NCI-H2196 (cell line): ENCODE data around the gene POLR2M.
A peak's percentile ranks its signal among the peaks of the same experiment; 100 is the strongest.

Experiments
- DNase-seq: peaks from one replicate; lab custom pipeline; 2025; ENCODE audit not compliant: unreplicated experiment; lab: John Stamatoyannopoulos, UW

The POLR2M gene

DNA sequence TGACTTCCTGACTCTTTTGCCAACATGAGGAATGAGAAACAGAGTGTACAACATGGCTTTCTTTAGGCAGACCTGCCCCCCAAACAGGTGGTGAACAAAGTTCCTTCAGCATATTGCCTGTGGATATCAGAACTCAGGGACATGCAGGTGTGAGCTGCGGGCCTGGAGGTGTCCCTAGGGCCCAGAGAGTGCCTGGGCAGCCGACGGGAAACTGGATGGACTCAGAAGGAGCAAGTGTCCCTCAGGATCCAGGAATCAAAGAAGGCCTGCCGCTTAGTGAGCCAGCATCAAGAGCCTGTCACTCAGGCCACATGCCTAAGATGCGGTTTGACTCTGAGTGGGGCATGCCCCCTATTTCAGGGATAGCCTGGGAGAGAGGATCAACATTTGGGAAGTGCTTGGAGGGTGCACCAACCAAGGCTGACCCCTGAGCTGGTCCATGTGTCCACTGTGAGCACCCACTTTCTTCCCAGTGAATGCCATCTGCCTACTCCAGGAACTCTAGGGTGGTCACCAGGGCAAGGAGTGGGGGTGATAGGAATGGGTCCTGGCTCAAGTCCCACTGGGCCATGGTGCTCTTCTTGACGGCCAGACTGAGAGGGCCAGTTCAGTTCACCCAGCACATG is 16.1 kb upstream of the POLR2M start:
- DNase-seq = no peak

DNA sequence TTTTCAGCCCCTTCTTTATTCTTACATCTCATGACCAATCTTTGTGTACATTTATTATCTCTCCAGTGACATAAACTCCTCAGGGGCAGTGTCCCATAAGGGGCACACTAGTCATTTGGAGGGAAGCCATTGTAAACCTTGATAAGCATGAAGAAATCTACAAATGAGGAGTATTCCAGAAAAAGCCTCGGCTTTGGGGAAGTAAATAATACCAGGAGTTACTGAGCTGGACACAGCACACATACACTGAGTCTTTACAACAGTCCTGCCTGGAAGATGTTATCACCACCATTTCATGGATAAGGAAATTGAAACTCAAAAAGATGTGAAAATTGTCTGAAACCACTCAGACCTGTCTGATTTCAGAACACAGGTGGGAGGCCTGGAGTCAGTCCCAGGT is 15.4 kb upstream of the POLR2M start:
- DNase-seq = no peak

DNA sequence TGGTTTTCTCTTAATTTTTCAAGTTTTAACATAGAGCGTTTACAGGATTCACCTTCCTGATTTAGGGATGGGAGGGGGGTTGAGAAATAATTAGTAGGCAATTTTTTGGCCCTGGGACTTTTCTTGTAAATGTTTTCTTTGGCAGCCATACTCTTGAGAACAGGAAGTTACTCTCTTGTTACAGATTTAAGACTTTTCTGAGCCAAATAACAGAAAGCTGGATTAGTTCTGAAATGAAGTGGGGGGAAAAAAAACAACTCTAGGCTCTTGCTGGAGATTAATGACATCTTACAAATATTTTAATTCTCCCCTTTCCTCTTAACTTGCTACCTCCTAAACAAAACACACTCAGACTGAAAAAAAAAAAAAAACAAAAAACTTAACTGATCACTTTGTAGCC is 13.8 kb upstream of the POLR2M start:
- DNase-seq = no peak

- DNase-seq = no peak
These were observed 12.2 kb upstream of the POLR2M start for GRCh38 chr15:57694279-57694678.

DNA sequence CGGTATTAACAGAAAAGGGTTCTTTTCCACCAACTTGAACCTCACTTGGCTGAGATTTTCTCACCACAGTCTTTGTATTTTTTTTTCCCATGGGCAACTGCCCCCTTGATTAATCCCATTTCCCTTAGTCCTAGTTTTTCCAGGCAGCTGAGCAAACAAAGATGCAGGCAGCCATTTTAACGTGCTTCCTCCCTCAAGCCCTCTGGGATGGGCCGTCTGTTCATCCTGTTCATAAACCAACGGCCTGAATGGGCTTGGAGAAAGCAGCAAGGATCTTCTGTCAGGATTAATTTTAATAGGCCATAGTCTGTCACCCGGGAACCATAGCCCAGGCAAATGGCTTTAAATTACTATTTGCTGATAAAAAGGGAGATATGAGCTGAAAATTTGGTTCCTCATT is 10.4 kb upstream of the POLR2M start:
- DNase-seq = no peak

DNA sequence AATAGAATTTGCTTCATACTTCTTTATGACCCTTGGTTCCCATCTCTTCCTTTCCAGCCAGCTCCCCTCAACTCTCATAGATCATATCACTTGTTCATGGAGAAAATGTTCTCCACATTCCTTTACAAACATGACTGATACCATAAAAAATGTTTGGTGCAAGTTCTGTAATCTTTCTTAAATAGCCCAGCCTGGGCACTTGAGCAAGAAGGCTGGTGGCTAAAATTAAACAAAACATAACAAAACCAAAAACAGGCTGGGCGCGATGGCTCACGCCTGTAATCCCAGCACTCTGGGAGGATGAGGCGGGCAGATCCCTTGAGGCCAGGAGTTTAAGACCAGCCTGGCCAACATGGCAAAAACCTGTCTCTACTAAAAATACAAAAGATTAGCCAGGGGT is 8.9 kb upstream of the POLR2M start:
- DNase-seq = no peak

GRCh38 chr15:57698243-57698642 is 8.3 kb upstream of the POLR2M start:
- no peak for DNase-seq

- no peak for DNase-seq
These were observed 7.5 kb upstream of the POLR2M start for GRCh38 chr15:57698991-57699390.

- DNase-seq = no peak
These were observed 3.1 kb upstream of the POLR2M start for GRCh38 chr15:57703387-57703786.

GRCh38 chr15:57704441-57704840 is 2.1 kb upstream of the POLR2M start:
- DNase-seq = no peak

GRCh38 chr15:57705746-57706404 is 639 bp upstream of the POLR2M start:
- DNase-seq = no peak

DNA sequence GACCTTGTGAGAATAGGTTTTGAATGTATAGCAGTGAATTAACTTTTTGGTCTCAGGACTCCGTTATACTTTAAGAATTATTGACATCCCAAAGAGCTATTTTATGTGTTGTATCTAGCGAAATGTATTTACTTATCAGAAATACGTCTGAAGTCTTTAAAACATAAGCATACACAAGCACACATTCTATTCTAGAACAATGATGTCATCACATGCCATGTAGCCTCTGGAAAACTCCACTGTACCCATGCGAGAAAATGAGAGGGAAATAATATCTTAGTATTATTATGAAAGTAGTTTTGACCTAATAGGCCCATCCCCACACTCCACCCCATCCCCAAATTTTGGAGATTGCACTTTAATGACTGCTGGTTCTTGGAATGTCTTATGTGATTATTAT is 1.5 kb downstream of the POLR2M start:
- no peak for DNase-seq

DNA sequence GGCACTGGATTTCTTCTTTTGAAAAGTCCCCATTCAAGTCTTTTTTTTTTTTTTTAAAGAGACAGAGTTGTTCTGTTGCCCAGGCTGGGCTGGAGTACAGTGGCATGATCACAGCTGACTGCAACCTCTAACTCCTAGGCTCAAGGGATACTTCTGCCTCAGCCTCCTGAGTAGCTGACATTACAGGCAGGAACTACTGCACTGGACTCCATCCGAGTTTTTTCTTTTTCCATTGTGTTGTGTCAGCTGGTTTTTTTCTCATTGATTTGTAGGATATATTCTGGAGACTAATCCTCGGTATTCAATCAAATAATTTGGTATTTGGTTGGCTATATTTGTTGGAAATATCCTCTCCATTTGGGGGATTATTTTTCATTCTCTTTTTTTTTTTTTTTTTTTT is 11.8 kb downstream of the POLR2M start:
- DNase-seq = no peak

- DNase-seq = no peak
These were observed 14.4 kb downstream of the POLR2M start for GRCh38 chr15:57720867-57721266.

GRCh38 chr15:57726411-57726810 is 19.9 kb downstream of the POLR2M start:
- DNase-seq = no peak

- no peak for DNase-seq
These were observed 20.5 kb downstream of the POLR2M start for GRCh38 chr15:57727031-57727430.

- no peak for DNase-seq
These were observed 21.9 kb downstream of the POLR2M start for GRCh38 chr15:57728436-57728835.

DNA sequence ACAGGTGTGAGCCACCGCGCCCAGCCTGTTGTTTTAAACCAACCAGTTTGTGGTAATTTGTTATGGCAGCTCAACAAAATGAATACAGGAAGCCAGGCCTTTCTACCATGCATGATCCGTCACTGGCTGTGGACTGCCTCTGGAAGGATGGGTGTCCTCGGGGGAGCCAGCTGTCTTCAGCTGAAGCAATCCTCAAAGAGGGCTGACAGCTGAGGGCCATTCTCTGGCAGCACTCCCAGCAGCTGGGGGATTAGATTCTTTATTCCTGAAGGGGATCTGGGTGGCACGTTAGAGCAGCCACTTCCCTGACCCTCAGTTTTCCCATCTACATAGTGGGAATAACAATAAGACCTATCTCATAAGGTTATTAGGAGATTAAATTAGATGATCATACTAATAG is 24.4 kb downstream of the POLR2M start:
- no peak for DNase-seq

- DNase-seq = no peak
These were observed 25.1 kb downstream of the POLR2M start for GRCh38 chr15:57731530-57732103.

- peak; percentile 32 for DNase-seq
These were observed 26.2 kb downstream of the POLR2M start for GRCh38 chr15:57732526-57733331.

DNA sequence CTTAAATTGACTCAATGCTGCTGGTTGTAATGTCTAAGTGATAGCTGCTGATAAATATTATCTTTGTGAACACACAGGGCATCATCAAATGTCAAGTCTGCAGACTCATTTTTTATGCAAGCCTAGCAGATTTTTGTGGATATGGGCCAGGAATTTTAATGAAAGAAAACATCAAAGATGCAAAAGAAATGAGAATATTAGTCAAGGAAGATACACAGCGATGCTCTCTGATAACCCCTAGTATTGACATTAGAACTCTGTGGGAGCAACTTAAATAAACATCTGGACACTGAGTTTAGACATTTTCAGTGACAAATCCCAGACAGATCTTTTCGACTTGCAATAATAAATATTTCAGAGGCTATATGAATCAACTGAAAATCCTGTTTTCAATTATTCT is 28.3 kb downstream of the POLR2M start:
- no peak for DNase-seq

- DNase-seq = no peak
These were observed 28.9 kb downstream of the POLR2M start for GRCh38 chr15:57735431-57735830.
